ENCODE data around the gene SLC27A5.
"Not testable (repeated sequence)": the region's sequence is repeated elsewhere in the genome, so short reads cannot be mapped to it uniquely, and the experiment has no call there.

The SLC27A5 gene

GRCh38 chr19:58509731-58510083, 2.1 kb downstream of the SLC27A5 start:
- Mint-ChIP-seq H3K36me3 (peaks cover 6% of the 10 kb centered on the region), H3K4me1 (peaks cover 11% of the 10 kb centered on the region), H3K27me3 (no peaks in the 10 kb centered on the region), H3K27ac (no peak overlapping the region), H3K4me3 (no peak overlapping the region), H3K9me3 (peaks cover 2% of the 10 kb centered on the region)
- ATAC-seq (ENCODE audit: low read depth) (no peak), DNase-seq (ENCODE audit: low spot score in 2 of 2) (no peak)

- not testable (repeated sequence) for H3K27ac Mint-ChIP-seq; H3K9me3 Mint-ChIP-seq; DNase-seq (ENCODE audit: low spot score in 2 of 2); H3K27me3 Mint-ChIP-seq; ATAC-seq (ENCODE audit: low read depth); H3K36me3 Mint-ChIP-seq; H3K4me1 Mint-ChIP-seq; H3K4me3 Mint-ChIP-seq
Measured at GRCh38 chr19:58507602-58508223, 4.1 kb downstream of the SLC27A5 start.

GRCh38 chr19:58500242-58500641, 11.6 kb downstream of the SLC27A5 start:
- no peak overlapping the region for H3K4me3 Mint-ChIP-seq
- peaks cover 15% of the 10 kb centered on the region for H3K4me1 Mint-ChIP-seq
- ATAC-seq (ENCODE audit: low read depth), result no peak
- DNase-seq (ENCODE audit: low spot score in 2 of 2), result no peak
- peaks cover 3% of the 10 kb centered on the region for H3K36me3 Mint-ChIP-seq
- no peak overlapping the region for H3K27ac Mint-ChIP-seq
- no peaks in the 10 kb centered on the region for H3K27me3 Mint-ChIP-seq
- H3K9me3 Mint-ChIP-seq, result peaks cover 16% of the 10 kb centered on the region

GRCh38 chr19:58499021-58499927, 12.5 kb downstream of the SLC27A5 start:
- H3K27me3 Mint-ChIP-seq, result no peaks in the 10 kb centered on the region
- peak overlapping the region; percentile 92 for H3K27ac Mint-ChIP-seq
- peak; percentile 81 to 83 for DNase-seq (ENCODE audit: low spot score in 2 of 2)
- H3K9me3 Mint-ChIP-seq, result peaks cover 16% of the 10 kb centered on the region
- H3K36me3 Mint-ChIP-seq, result peaks cover 3% of the 10 kb centered on the region
- peak overlapping the region; percentile 91 for H3K4me3 Mint-ChIP-seq
- peaks cover 15% of the 10 kb centered on the region for H3K4me1 Mint-ChIP-seq
- peak; percentile 86 for ATAC-seq (ENCODE audit: low read depth)

GRCh38 chr19:58498316-58499020, 13.3 kb downstream of the SLC27A5 start:
- peaks cover 3% of the 10 kb centered on the region for H3K36me3 Mint-ChIP-seq
- peaks cover 16% of the 10 kb centered on the region for H3K9me3 Mint-ChIP-seq
- ATAC-seq (ENCODE audit: low read depth), result no peak
- peaks cover 15% of the 10 kb centered on the region for H3K4me1 Mint-ChIP-seq
- H3K4me3 Mint-ChIP-seq, result peak overlapping the region; percentile 91
- peak overlapping the region; percentile 92 for H3K27ac Mint-ChIP-seq
- no peak for DNase-seq (ENCODE audit: low spot score in 2 of 2)
- H3K27me3 Mint-ChIP-seq, result no peaks in the 10 kb centered on the region

GRCh38 chr19:58497634-58498170, 14.1 kb downstream of the SLC27A5 start:
- Mint-ChIP-seq H3K27ac (no peak overlapping the region), H3K4me1 (peaks cover 15% of the 10 kb centered on the region), H3K4me3 (no peak overlapping the region), H3K36me3 (peaks cover 3% of the 10 kb centered on the region), H3K27me3 (no peaks in the 10 kb centered on the region), H3K9me3 (peaks cover 14% of the 10 kb centered on the region)
- no peak for ATAC-seq (ENCODE audit: low read depth)
- no peak for DNase-seq (ENCODE audit: low spot score in 2 of 2)

GRCh38 chr19:58492265-58492664, 19.5 kb downstream of the SLC27A5 start:
- Mint-ChIP-seq H3K36me3 (peaks cover 3% of the 10 kb centered on the region), H3K27ac (no peak overlapping the region), H3K9me3 (no peaks in the 10 kb centered on the region), H3K4me1 (no peaks in the 10 kb centered on the region), H3K4me3 (no peak overlapping the region), H3K27me3 (no peaks in the 10 kb centered on the region)
- ATAC-seq (ENCODE audit: low read depth) (no peak), DNase-seq (ENCODE audit: low spot score in 2 of 2) (no peak)

GRCh38 chr19:58491393-58491792, 20.4 kb downstream of the SLC27A5 start:
- DNase-seq (ENCODE audit: low spot score in 2 of 2) (no peak), ATAC-seq (ENCODE audit: low read depth) (no peak)
- Mint-ChIP-seq H3K9me3 (no peaks in the 10 kb centered on the region), H3K27ac (no peak overlapping the region), H3K4me1 (no peaks in the 10 kb centered on the region), H3K4me3 (no peak overlapping the region), H3K27me3 (no peaks in the 10 kb centered on the region), H3K36me3 (peaks cover 3% of the 10 kb centered on the region)

GRCh38 chr19:58484349-58484748, 27.4 kb downstream of the SLC27A5 start:
- H3K27me3 Mint-ChIP-seq; H3K4me3 Mint-ChIP-seq; H3K9me3 Mint-ChIP-seq; DNase-seq (ENCODE audit: low spot score in 2 of 2); H3K36me3 Mint-ChIP-seq; H3K27ac Mint-ChIP-seq; ATAC-seq (ENCODE audit: low read depth); H3K4me1 Mint-ChIP-seq: not testable (repeated sequence)

- DNase-seq (ENCODE audit: low spot score in 2 of 2) (no peak), ATAC-seq (ENCODE audit: low read depth) (no peak)
- H3K36me3 Mint-ChIP-seq, result peaks cover 7% of the 10 kb centered on the region
- H3K9me3 Mint-ChIP-seq, result no peaks in the 10 kb centered on the region
- H3K27me3 Mint-ChIP-seq, result no peaks in the 10 kb centered on the region
- no peaks in the 10 kb centered on the region for H3K4me1 Mint-ChIP-seq
- no peak overlapping the region for H3K27ac Mint-ChIP-seq
- no peak overlapping the region for H3K4me3 Mint-ChIP-seq
Measured at GRCh38 chr19:58483776-58484175, 28.0 kb downstream of the SLC27A5 start.

GRCh38 chr19:58482372-58482771, 29.4 kb downstream of the SLC27A5 start:
- no peaks in the 10 kb centered on the region for H3K9me3 Mint-ChIP-seq
- H3K27ac Mint-ChIP-seq, result peak overlapping the region; percentile 38
- DNase-seq (ENCODE audit: low spot score in 2 of 2) (no peak), ATAC-seq (ENCODE audit: low read depth) (no peak)
- no peaks in the 10 kb centered on the region for H3K27me3 Mint-ChIP-seq
- H3K4me3 Mint-ChIP-seq, result no peak overlapping the region
- no peaks in the 10 kb centered on the region for H3K4me1 Mint-ChIP-seq
- peaks cover 7% of the 10 kb centered on the region for H3K36me3 Mint-ChIP-seq

GRCh38 chr19:58480831-58481230, 31.0 kb downstream of the SLC27A5 start:
- ATAC-seq (ENCODE audit: low read depth) (no peak), DNase-seq (ENCODE audit: low spot score in 2 of 2) (no peak)
- Mint-ChIP-seq H3K4me1 (peaks cover 7% of the 10 kb centered on the region), H3K9me3 (no peaks in the 10 kb centered on the region), H3K36me3 (peaks cover 7% of the 10 kb centered on the region), H3K27me3 (no peaks in the 10 kb centered on the region), H3K27ac (no peak overlapping the region), H3K4me3 (no peak overlapping the region)

GRCh38 chr19:58480481-58480830, 31.3 kb downstream of the SLC27A5 start:
- Mint-ChIP-seq H3K36me3 (peaks cover 7% of the 10 kb centered on the region), H3K27me3 (no peaks in the 10 kb centered on the region), H3K4me1 (peaks cover 10% of the 10 kb centered on the region), H3K4me3 (no peak overlapping the region), H3K27ac (no peak overlapping the region), H3K9me3 (no peaks in the 10 kb centered on the region)
- DNase-seq (ENCODE audit: low spot score in 2 of 2) (no peak), ATAC-seq (ENCODE audit: low read depth) (no peak)
